ENCODE measurements around the gene TNFRSF13B. TPM values are rescaled to one million over a fixed set of nuclear protein-coding genes. Genes with fewer than 3 reads are reported as not detected.
"Not testable (repeated sequence)": the region's sequence is repeated elsewhere in the genome, so short reads cannot be mapped to it uniquely, and the experiment has no call there.

Gene TNFRSF13B
- total RNA-seq, 1 donor = 2.2 TPM

DNA sequence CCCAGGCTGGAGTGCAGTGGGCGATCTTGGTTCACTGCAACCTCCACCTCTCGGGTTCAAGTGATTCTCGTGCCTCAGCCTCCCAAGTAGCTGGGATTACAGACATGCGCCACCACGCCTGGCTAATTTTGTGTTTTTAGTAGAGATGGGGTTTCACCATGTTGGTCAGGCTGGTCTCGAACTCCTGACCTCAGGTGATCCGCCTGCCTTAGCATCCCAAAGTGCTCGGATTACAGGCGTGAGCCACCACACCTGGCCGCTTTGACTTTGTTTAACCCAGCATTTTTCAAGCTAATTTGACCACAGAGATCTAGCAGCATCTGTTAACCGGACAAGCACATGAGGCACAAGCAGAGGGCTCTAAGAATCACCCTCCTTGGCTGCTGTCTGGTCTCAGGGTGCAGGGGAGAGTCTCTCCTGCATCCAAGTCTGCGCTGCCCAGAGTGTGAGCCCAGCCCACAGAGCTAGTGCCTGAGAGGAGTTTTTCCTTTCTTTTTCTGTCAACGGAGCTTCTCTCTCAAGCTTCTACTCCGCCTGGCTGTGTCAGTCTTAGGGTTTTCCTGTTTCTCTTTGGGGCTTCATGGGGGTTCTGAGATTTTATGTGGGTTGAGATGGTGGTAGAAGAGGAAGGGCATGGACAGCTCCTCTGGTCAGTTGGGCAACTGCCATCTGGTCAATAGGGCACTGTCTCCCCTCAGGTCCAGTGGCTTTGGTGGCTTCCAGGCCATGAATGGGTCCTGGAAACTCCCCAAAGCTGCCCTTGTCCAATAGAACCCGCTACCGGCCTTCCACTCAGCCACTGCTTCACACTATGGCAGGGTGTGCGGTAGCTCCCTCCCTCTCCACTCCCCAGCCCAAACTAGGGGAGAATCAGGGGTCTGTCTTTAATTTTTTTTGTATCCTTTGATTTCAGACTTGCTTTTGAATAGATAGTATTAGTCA lies 59.6 kb downstream of the TNFRSF13B start:
- H3K4me3 ChIP-seq (ENCODE audit: low read length) = no peak overlapping the region
- H3K27me3 ChIP-seq (ENCODE audit: insufficient read depth, low read length) = no peaks in the 10 kb centered on the region
- no peaks in the 10 kb centered on the region for H3K9me3 ChIP-seq (ENCODE audit: low read depth, low read length)
- H3K4me1 ChIP-seq (ENCODE audit: insufficient read depth, low read length) = peaks cover 6% of the 10 kb centered on the region

DNA sequence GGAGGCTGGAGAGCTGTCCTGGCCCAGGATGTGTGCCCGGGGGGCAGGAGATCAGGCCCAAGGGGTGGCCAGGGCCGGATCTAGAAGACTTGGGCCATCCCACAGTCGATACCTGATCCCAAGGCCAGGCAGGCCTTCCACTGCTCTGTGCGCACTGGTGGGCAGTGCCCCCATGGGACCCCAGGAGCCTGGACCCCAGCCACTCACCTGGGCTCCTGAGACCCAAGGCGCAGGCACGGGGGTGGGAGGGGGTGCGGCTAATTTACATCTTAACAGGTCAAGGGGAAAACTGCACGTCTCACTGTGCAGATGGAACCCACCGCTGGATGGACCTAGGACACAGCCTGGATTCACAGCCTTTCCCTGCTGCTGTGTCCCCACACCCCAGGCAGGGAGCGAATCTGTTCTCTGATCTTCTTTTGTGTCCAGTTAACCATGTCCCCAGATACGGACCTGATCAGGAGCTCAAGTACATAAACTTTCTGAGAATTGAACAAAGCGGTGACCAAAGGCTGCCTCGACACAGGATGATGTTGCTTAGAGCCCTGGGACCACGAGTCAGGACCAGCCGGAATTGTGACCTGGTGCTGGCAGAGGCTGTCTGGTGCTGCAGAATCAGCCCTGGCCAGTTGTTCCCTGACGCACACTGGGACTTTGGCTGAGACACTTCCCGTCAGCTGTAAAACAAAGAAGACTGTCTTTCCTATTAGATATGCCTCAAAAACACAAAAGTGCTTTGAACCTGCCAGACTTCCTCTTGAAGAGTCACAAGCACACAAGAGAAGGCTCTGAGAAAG lies 60.6 kb downstream of the TNFRSF13B start:
- H3K27me3 ChIP-seq (ENCODE audit: insufficient read depth, low read length) = no peaks in the 10 kb centered on the region
- H3K4me1 ChIP-seq (ENCODE audit: insufficient read depth, low read length) = peaks cover 6% of the 10 kb centered on the region
- H3K4me3 ChIP-seq (ENCODE audit: low read length) = no peak overlapping the region
- no peaks in the 10 kb centered on the region for H3K9me3 ChIP-seq (ENCODE audit: low read depth, low read length)

DNA sequence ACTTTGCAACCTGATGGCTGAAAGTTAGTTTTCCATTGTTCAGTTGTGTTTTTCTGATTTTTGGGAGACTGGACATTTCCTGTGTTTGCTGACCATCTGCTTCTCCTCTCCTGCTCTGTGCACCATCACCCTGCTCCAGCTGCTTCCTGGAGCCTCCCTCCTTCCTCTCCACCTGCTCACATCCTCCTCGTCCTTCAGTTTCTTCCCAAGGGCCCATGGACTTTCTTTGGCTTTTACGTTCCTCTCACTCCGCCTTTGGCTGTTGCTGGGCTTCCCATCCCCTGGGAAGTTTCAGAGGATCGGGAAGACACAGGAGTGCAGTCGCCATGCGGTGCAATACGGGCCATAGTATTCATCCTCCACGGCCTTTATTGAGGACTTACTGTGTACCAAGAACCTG lies 61.6 kb downstream of the TNFRSF13B start:
- H3K4me3 ChIP-seq (ENCODE audit: low read length) = no peak overlapping the region
- H3K27me3 ChIP-seq (ENCODE audit: insufficient read depth, low read length) = no peaks in the 10 kb centered on the region
- H3K4me1 ChIP-seq (ENCODE audit: insufficient read depth, low read length) = peaks cover 6% of the 10 kb centered on the region
- no peaks in the 10 kb centered on the region for H3K9me3 ChIP-seq (ENCODE audit: low read depth, low read length)

DNA sequence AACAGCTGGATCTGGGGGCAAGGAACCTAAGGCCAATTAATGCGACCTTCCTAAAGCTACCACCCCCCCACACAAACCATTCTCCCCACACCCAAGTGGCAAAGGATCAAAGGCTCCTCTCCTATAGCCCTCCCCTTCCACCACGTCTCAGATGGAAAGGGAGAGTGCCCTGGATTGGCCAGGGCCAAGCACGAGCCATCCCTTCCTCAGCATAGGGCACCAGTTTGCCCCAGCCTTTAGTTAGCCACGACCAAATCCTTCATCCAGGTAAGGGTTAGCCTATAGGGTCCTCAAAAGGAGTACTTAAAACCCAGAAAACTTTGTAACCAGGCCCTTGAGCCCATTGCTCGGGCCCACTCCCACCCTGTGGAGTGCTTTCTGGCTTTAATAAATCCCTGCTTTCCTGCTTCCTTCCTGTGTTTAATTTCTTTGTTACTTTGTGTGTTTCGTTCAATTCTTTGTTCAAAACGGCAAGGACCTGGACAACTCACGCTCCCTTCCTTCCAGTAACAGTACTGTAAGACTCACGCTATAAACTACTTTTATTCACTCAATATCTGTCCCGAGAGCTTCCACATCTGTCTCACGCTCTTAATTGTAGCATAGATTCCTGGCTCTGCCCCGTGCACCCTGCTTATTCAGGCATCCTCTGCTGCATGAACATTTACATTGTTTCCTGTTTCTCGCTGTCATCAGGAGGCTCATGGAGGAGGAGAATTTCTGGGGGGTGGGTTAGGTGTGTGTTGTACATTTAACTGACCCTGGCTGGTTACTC lies 62.3 kb downstream of the TNFRSF13B start:
- Histone ChIP-seq H3K4me3 (ENCODE audit: low read length) (no peak overlapping the region), H3K9me3 (ENCODE audit: low read depth, low read length) (no peaks in the 10 kb centered on the region), H3K27me3 (ENCODE audit: insufficient read depth, low read length) (no peaks in the 10 kb centered on the region), H3K4me1 (ENCODE audit: insufficient read depth, low read length) (peaks cover 6% of the 10 kb centered on the region)

DNA sequence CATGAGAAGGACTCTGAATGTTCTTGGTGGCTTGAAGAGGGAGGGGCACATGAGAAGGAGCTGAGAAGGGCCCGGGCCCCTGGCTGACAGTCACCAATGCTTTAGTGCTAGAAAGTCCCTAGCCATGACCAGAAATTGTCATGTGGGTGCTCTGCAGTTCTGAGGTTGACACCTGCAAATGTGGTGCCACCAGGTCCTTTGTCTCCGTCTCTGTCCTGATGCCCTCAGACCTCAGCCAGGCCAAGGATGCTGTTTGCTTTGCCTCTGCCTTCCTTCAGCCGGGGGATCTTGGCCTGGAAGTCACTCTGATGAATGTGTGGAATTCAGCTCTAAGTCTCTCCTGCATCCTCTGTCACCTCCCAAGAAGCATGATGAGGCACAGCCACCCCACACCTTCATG lies 63.6 kb downstream of the TNFRSF13B start:
- Histone ChIP-seq H3K27me3 (ENCODE audit: insufficient read depth, low read length) (no peaks in the 10 kb centered on the region), H3K9me3 (ENCODE audit: low read depth, low read length) (no peaks in the 10 kb centered on the region), H3K4me3 (ENCODE audit: low read length) (no peak overlapping the region), H3K4me1 (ENCODE audit: insufficient read depth, low read length) (peaks cover 6% of the 10 kb centered on the region)

DNA sequence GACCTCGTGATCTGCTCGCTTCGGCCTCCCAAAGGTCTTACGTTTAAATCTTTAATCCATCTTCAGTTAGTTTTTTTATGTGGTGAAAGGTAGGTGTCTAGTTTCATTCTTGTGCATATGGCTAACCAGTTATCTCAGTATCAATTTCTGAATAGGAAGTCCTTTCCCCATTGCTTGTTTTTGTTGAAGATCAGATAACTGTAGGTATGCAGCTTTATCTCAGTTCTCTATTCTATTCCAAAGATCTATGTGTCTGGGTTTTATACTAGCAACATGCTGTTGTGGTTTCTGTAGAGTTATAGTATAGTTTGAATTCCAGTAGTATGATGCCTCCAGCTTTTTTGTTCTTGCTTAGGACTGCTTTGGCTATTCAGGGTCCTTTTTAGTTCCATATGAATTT lies 65.2 kb downstream of the TNFRSF13B start:
- H3K9me3 ChIP-seq (ENCODE audit: low read depth, low read length) = no peaks in the 10 kb centered on the region
- no peaks in the 10 kb centered on the region for H3K4me1 ChIP-seq (ENCODE audit: insufficient read depth, low read length)
- H3K4me3 ChIP-seq (ENCODE audit: low read length) = no peak overlapping the region
- peaks cover 3% of the 10 kb centered on the region for H3K27me3 ChIP-seq (ENCODE audit: insufficient read depth, low read length)

DNA sequence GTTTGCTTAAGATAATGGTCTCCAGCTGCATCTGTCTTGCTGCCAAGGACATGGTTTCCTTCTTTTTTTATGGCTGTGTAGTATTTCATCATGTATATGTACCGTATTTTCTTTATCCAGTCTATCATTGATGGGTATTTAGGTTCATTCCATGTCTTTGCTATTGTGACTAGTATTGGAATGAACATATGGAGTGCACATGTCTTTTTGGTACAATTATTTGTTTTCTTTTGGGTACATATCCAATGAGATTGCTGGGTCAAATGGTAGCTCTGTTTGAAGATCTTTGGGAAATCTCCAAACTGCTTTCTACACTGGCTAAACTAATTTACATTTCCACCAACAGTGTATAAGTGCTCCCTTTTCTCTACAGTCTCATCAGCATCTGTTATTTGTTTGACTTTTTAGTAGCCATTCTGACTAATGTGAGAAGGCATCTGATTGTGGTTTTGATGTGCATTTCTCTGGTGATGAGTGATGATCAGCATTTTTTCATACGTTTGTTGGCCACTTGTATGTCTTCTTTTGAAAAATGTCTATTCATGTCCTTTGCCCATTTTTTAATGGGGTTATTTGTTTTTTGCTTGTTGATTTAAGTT lies 66.2 kb downstream of the TNFRSF13B start:
- Histone ChIP-seq H3K9me3 (ENCODE audit: low read depth, low read length) (no peaks in the 10 kb centered on the region), H3K4me3 (ENCODE audit: low read length) (no peak overlapping the region), H3K27me3 (ENCODE audit: insufficient read depth, low read length) (peaks cover 4% of the 10 kb centered on the region), H3K4me1 (ENCODE audit: insufficient read depth, low read length) (no peaks in the 10 kb centered on the region)

DNA sequence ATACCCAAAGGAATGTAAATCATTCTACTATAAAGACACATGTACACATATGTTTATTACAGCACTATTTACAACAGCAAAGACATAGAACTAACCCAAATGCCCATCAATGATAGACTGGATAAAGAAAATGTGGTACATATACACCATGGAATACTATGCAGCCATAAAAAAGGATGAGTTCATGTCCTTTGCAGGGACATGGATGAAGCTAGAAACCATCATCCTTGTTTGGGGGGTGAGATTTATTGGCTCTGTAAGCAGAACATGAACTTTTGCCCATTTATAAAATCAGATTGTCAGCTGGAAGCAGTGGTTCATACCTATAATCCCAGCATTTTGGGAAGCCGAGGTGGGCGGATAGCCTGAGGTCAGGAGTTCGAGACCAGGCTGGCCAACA lies 68.8 kb downstream of the TNFRSF13B start:
- H3K27me3 ChIP-seq (ENCODE audit: insufficient read depth, low read length); H3K4me3 ChIP-seq (ENCODE audit: low read length); H3K9me3 ChIP-seq (ENCODE audit: low read depth, low read length); H3K4me1 ChIP-seq (ENCODE audit: insufficient read depth, low read length): not testable (repeated sequence)

DNA sequence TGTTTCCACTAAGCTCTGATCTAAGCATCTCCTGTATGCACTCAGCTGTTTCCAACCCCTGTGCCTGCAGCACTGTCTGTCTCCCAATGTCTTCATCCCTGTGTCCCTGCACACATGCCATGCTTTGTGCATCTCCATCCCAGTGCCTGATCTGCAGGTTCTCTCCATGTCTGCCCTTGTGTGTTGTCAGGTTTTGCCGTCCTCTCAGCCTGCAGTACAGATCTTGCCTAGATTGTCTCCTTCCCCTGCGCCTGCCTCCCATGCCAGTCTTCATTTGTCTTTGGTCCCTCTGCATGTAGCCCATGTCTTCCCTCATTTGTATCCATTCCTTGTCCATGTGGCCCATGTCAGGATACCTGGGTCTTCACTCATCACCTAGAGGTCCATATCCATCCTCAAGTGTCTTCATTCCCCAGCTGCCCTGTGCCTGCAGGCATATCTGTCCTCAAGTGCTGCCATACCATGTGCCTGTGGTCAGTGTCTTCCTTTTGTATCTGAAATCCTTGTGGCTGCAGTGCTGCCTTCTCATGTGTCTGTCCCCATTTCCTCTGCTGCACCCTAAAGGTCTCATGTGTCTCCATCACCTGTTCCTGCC lies 71.5 kb downstream of the TNFRSF13B start:
- peaks cover 7% of the 10 kb centered on the region for H3K27me3 ChIP-seq (ENCODE audit: insufficient read depth, low read length)
- H3K4me1 ChIP-seq (ENCODE audit: insufficient read depth, low read length) = no peaks in the 10 kb centered on the region
- no peak overlapping the region for H3K4me3 ChIP-seq (ENCODE audit: low read length)
- H3K9me3 ChIP-seq (ENCODE audit: low read depth, low read length) = no peaks in the 10 kb centered on the region

DNA sequence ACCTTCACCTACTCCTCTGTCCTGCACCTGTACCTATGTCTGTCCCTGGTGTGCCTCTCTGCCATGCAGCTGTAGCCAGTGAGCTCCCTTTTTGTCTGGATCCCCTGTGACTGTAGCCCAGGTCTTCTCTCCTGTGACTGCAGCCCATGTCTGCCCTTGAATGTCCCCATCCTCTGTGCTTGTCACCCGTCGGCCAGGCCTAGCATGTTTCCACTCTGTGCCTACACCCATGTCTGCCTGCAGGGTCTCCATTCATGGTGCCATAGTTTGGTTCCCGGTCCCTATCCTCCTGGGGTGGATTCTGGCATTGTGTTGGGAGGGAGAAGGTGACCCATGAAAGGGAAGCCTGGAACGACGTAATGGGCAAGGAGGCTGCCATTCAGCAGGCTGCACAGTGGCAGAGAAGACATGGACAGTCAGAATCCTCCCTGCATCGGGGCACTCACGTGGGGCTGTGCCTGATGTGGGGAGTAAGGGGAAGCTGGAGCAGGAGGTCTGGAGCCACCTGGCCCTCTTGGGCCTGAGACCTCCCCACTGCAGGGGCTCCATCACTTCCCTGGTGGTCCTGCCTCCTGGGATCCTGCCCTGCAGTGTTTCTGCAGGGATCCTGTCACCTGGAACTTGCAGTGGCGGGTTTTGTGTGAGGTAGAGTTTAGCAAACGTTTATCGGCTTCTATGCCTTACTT lies 74.6 kb downstream of the TNFRSF13B start:
- not testable (repeated sequence) for H3K9me3 ChIP-seq (ENCODE audit: low read depth, low read length); H3K4me3 ChIP-seq (ENCODE audit: low read length); H3K27me3 ChIP-seq (ENCODE audit: insufficient read depth, low read length); H3K4me1 ChIP-seq (ENCODE audit: insufficient read depth, low read length)

DNA sequence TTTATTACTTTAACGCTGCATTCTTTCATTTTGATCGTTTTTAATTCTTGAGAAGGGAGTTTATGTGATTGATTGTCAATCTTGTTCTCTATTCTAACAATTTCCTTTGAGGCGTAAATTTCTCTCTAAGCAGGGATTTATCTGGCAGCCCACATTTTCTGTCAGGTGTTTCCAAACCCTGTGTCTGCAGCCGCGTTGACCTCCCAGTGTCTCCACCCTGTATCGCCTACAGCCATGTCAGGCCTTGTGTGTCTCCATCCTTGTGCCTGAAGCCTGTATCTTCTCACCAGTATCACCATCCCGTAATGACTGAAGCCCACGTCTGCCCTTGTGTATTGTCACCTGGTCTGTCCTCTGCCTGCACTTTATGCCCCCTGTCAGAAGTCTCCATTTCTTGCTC lies 75.7 kb downstream of the TNFRSF13B start:
- not testable (repeated sequence) for H3K9me3 ChIP-seq (ENCODE audit: low read depth, low read length); H3K4me3 ChIP-seq (ENCODE audit: low read length); H3K4me1 ChIP-seq (ENCODE audit: insufficient read depth, low read length); H3K27me3 ChIP-seq (ENCODE audit: insufficient read depth, low read length)

DNA sequence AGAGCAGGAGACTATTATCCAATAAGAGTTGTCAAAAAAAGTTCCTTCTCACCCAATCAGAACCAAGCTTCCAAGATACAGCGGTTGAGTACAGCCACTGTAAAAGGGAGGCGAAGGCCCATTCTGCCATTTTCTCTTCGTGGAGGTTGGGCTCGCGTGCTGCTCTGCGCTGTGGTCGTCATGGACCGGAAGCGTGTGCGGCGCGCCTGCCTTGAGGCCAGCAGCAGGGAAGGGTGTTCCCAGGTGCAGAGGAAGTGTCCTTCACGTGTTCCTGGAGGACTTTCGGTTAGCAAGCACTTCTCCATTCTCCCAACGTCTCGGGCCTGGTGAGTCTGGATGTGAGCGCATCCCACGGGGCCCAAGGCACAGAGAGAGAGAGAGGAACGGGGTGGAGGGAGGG lies 78.4 kb downstream of the TNFRSF13B start:
- H3K4me3 ChIP-seq (ENCODE audit: low read length); H3K27me3 ChIP-seq (ENCODE audit: insufficient read depth, low read length); H3K4me1 ChIP-seq (ENCODE audit: insufficient read depth, low read length); H3K9me3 ChIP-seq (ENCODE audit: low read depth, low read length): not testable (repeated sequence)

DNA sequence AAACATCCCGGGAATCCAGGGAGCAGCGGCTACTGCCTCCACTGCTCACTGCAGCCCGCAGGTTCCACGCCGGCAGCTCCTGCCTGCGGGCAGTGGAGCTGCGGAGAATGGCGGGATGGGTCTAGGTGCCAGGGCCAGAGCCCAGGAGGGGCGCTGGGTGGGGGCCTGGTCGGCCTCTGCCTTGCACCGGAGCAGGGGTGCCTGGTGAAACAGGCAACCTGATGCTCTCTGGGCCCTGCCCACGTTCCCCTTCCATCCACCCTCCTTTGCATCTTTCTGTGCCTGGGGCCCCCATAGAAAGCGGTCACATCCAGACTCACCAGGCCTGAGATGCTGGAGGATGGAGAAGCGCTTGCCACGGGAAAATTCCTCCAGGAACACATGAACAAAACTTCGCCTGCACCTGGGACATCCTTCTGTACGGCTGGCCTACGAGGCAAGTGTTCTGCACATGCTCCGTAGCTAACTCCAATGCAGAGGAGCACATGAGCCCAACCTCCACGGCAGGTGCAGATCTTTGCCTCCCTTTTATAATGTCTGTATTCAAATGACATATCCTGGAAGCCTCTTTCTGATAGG lies 79.0 kb downstream of the TNFRSF13B start:
- H3K9me3 ChIP-seq (ENCODE audit: low read depth, low read length); H3K4me3 ChIP-seq (ENCODE audit: low read length); H3K4me1 ChIP-seq (ENCODE audit: insufficient read depth, low read length): not testable (repeated sequence)

DNA sequence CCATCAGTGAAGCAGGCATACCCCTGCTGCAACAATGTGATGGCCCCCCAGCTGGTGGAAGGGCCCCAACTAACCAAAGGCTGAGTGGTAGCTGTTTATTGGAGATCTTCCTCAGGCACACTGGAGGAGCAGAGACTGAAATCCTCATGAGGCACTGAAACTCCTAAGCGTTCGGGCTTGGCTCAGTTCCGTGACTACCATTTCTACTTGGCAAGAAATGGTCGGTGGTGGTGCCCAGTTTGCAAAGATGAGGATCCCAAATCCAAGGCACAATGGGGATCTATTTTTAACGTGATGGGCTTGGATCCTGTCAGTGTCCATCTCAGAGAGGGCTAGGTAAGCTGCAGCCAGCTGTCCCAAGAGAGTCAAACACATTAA lies 82.8 kb downstream of the TNFRSF13B start:
- Histone ChIP-seq H3K27me3 (ENCODE audit: insufficient read depth, low read length) (no peaks in the 10 kb centered on the region), H3K4me3 (ENCODE audit: low read length) (no peak overlapping the region), H3K9me3 (ENCODE audit: low read depth, low read length) (no peaks in the 10 kb centered on the region), H3K4me1 (ENCODE audit: insufficient read depth, low read length) (no peaks in the 10 kb centered on the region)

More for the DNA sequence above, 79.0 kb downstream of the TNFRSF13B start:
- not testable (repeated sequence) for H3K27me3 ChIP-seq (ENCODE audit: insufficient read depth, low read length)

Data from mononuclear cell (primary cell).